ENCODE results near the gene MAFG.
A peak's percentile ranks its signal among the peaks of the same experiment; 100 is the strongest.

MAFG gene

DNA sequence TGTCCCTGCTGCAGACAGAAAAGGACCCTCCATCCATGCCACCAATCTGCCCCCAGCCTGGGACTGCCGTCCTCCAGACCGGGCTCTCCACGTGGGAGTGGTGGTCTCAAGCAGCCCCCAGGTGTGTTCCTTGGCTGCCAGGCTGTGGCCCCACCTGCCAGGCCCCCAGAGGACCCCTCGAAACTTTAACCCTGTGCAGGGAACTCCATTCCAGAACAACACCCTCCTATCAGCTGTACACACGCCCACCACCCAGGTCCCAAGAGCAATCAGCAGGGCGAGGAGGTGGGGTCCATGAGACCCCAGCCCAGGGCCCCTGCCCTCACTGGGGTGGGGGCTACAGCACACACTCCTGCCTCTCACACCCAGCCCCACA lies 8.2 kb upstream of the MAFG start:
- DNase-seq = no peak

DNA sequence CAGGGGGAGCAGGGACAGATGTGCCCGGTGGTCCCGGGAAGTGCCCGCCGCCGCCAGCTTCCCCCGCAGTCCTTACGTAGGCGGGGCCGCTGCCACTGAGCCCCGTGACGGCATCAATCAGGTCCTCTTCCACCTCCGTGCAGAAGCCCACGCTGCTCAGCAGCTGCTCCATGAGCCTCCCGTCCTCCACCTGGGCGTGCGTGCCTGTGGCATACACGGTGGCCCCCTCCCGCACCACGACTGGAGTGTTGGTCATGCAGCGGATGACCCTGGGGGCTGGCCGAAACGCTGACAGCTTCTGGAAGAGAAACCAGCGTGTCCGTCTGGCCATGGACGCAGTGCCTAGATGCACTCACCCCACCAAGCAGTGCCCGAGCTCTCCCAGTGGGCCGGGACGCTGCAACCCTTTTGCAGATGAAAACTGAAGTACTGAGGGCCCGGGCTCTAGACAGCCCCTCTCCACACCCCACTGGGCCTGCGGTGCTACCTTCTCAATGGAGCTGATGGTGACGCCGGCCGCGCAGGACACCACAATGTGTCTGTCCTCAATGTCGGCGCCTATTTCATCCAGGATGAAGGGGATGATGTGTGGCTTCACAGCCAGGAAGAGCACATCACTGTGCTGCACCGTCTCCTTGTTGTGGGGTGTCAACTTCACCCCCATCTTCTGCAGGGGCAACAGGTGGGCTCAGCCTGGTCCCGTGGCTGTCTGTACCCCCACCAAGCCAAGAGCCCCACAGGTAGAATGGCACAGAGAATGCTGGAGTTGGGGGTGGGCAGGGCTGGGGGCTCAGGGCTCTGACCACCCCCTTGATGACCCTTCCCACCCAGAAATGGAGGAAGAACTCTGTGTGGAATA lies 7.5 kb upstream of the MAFG start:
- DNase-seq = no peak

DNA sequence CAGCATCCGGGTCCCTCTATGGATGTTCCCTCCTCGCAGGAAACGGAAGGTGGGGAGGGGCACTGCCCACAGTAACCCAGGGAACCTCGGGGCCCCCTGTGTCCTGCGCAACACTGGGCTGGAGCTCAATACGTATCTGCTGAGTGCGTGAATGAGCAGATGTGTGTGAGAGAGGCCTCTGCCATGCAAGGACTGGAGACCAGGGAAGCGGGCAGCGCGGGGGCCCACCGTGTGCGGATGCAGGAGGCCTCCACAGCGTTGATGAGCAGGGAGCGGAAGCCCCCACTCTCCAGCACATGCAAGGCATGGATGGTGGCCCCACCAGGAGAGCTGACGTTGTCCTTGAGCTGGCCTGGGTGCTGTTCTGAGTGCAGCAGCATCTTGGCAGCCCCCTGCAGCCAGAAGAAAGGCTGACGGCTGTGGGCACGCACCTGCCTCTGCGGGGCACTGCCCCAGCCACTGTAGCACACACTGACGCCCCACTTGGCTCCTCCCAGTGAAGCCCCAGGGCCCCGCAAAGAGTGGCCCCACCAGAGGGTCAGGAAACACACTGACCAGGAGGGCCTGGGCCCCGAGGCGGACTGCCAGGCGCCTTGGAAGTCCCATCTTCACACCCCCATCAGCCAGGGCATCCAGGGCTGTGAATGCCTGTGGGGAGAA lies 6.7 kb upstream of the MAFG start:
- DNase-seq = no peak

DNA sequence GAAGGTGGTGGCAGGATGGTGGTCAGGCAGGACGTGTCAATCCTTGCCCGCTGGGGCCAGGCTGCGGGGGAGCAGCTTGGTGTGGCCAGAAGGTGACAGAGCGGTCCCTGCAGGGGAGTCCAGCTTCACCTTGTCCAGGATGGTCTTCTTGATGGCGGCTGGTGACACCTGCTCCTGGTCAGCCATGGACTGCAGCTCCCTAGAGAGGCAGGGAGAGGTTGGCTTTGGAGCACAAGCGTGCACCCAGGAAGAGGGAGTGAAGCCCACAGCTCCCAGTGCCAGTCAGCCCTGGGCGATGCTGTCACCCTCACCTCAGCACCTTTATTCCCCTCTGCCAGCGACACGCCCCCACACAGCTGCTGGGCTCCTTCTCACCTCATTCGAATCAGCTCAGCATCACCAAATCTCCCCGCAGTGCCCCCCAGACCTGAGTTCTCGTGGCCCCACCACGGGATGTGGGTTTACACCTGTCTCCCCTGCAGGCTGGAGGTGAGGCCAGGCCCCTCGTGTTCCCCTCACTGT lies 5.7 kb upstream of the MAFG start:
- DNase-seq = no peak

DNA sequence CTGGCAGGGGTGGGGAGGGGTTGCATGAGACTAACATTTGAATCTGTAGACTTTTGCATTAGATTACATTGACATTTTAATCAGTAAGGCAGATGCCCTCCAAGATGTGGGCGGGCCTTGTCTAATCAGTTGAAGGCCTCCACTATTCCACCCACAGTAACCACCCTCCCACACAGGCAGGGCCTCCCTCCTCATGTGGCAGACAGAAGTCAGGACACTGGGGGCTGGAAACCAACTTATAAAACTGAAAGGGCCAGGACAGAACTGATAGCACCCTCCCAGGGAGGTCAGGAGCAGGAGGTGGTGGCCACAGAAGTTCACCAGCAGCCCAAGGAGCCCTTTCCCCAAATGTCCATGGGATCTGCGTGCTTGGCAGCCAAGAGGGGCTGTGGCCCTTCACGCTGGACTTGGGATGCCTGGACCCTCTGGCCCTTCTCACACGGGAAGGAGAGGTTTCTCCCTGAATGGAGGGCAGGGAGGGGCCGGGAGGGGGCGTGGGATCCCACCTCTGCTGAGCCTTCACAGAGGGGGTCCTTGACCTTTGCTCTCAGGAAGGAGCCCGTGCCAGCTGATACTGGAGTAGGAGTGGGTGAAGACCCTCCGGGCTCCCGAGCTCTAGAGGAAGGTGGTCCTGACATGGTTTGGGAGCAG lies 4.9 kb upstream of the MAFG start:
- DNase-seq = no peak

DNA sequence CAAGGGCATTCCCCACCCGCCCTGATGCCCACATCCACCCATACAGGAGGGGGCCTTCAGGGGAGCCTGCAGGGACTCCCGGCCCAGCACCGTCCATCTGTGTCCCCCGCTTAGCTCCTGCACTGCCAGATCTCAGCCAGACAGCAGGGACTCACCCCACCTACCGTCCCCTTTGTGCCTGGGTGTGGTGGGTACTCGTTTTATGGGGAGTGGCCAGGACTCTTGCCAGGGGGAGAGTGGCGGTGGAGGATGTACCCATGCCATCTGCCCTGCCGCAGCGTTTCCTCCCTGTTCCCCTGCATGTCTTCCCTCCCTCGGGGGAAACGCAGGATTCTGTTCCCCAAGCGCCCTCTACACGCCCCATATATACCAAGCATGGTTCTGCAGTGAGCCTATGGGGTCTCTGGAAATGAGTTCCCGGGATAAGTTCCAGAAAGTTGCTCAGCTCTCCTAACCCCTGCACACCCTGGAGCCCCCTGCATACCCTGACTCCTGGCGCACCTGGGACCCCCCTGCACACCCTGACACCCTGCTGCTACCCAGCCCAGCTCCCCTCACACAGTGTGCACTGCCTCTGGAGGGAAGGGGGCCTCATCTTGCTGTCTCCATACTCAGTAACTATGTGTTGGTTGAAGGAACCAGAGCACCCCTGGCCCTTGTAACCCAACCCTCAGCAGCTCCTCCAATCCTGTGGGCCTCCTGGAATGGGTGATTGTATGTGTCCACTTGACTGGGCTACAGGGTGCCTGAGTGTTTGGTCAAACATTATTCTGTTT lies 4.2 kb upstream of the MAFG start:
- no peak for DNase-seq

DNA sequence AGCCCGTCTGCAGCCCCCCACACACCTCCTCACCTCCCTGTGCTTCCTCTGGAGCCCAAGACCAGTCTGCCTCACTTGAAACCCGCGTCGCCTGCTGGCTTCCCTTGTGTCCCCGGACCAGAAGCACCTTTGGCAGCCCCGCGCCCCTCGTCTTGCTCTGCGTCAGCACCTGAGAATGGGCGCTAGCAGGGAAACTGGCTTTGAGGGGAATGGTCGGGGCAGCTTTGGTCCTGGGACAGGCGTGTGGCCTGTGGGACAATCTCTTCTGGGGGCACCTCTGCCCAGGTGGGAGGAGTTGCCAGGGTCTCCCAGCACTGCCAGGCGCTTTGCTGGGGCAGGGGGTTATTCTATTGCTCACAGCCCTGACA lies 3.6 kb upstream of the MAFG start:
- DNase-seq = no peak

DNA sequence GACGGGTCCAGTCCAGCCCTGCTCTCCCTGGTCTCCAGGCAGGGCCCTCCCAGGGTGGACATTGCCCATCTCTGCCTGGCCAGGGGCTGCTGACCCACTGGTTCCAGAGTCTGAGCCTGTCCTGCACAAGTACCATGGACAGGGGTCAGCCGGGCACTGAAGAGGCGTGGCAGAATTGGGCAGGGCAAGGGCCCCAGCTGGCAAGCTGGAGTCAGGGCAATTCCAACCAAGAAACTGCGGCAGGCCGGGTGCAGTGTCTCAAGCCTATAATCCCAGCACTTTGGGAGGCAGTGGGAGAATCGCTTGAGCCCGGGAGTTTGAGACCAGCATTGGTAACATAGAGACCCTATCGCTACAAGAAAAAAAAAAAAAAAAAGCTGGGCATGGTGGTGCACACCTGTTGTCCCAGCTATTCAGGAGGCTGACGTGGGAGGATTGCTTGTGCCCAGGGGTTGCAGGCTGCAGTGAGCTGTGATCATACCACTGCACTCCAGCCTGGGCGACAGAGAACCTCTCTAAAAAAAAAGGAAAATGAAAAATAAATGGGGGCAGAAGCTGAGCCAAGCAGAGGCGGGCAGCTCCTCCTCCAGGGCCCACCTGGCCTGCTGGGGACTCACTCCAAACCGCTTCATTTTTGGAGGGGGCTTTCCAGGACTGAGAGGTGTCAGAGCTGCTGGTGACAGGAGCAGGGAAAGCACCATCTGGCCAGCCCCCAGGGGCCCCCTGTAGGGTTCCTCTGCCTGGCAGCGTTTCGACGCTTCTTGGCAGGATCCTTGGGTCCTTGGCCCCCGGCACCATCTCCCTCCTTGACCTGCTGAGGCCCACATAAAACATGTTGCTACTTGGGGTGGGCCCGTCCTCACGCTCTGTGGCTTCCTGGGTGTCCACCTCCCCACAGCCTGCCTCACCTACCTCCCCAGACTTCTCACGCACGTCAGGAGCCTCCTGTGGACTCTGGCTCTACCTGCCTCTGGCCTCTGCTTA lies 2.9 kb upstream of the MAFG start:
- DNase-seq = no peak

DNA sequence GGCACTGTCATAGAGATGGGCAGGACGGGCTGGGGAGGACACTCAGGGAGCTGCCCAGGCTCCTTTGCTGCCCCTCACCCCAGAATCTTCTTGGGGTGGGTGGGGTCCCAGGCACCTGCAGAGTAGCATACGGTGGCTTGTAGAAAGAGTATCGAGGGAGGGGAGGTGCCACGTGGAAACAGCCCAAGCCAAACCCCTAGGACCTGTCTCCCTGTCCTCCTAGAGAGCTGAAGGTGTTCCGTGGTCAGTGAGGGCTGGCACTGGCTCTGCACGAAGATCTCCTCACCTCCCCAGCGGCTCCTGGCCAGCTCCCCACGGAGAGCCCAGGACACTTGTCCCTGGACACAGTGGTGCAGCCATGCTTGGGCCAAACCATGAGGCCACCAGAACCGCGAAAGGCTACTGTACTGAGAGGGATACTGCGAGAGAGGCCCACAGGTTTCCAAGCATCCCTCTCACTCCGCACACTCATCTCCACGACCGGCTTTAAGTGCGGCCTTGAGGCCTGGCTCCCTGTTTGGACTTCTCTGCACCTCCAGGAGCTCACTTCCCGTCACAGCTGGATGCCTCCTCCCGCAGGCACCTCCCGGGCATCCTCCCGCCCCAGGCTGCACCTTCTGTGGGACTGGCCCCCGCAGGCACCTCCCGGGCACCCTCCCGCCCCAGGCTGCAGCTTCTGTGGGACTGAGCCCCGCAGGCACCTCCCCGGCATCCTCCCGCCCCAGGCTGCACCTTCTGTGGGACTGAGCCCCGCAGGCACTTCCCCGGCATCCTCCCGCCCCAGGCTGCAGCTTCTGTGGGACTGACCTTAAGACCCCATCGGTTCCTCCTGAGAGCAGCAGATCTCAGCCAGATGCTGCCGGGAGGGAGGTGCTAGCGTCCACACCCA lies 2.0 kb upstream of the MAFG start:
- DNase-seq = no peak

DNA sequence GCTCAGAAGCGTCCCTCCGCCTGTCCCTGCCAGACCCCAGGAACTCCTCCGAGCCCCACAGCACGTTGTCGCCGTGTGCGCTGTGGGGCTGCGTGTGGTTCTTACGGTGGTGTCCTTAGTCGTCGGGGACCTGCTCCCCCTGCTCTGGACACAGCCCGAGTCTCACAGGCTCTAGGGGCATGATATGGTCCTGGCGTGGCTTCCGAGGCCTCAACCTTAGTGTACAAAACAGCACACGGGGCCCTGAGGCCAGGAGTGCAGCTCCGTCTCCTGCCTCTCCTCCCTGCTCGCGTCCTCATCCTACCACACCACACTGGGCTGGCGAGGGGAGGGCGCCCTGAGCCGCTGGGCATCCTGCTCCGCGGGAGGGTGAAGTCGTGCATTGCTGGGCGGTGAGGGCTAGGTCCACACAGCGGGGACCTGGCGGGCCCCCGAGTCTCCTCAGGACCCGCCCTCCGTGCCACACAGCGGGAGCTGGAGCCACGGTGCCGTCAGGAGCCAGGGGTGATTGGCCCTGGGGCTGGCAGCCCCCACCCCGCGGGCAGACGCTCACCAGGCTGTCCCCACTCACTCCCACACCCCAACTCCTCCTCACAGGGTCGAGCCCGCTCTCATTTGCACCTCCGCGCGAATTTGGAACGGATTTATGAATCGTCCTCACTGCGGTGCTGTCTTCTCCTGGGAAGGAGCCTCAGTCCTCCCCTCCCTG lies 1.2 kb upstream of the MAFG start:
- peak; percentile 70 for DNase-seq

DNA sequence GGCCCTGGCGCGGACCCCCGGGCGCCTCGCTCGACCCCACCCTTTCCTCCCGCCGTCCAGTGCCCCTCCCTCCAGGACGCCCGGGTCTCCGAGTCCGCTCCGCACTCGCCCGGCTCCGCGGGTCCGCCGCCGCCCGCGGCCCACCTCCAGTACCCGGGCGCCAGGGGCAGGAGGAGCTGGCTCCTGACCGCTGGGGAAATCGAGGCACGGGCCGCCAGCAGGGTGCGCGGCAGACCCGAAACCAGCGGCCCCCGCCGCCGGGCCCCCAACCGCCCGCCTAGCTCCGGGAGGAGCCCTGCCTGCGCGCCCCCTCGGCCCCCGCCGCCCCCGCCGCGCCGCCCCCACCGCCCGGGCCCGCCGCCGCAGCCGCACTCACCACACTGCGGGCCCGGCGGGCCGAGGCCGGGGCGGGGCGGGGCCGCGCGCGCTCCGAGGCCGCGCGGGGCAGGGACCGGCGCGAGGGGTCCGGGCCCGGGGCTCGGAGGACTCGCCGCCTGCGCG lies 333 bp downstream of the MAFG start:
- no peak for DNase-seq

DNA sequence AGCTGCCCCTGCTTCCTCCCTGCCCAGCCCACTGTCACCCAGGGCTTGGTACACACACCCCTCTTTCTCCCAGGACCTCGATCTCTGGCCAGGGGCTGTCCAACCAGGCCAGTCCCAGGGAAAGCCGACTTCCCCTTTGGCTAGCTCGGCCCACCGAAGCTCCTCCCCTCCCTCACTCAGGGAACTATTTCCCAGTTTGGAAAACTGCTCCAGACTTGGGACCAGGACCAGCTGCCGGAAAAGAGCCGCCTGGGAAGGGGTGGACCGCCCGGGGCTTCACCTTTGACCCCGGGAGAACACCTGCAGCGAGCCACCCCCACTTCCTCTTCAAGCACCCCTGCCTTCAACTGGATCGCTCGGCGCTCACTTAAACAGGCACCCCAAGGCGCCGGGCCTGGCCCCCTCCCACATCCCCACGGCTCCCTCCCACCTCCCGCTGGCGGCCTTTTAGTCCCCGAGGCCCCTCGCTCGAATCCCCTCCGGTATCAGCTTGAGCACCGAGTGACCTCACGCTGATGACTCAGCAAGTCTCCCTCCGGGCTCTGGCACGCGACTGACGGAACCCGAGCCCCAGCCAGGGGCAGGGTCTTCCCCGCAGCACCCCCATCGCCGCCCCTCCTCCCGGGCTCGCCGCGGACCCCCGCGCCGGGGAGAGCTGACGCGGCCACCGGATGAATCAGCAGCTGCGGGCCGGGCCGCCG lies 934 bp downstream of the MAFG start:
- DNase-seq = peak; percentile 87

DNA sequence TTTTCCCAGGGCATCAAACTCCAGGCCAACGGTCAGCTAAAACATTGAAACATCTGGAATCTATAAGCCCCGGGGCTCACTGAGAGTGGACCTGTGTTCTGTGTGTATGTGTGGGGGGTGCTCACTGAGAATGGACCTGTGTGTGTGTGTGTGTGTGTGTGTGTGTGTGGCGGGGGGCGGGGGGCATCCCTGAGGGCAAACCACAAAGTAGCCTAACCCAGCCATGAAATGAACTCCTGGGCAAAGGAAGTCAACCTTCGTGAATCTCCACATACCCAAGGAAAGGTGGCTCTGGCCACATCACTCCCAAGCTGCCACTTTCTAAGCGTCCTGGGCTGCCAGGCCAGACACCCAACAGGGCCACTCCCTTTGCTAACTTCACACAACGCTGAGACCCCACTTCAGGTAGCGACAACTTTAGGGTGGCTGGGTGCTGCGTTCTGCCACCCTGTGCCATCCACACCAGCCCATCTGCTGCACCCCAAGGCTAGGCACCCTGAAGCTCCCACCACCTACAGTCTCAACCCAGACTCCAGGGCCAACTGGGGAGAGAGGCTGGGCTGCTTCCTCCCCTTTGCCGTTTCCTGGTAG lies 1.6 kb downstream of the MAFG start:
- no peak for DNase-seq

DNA sequence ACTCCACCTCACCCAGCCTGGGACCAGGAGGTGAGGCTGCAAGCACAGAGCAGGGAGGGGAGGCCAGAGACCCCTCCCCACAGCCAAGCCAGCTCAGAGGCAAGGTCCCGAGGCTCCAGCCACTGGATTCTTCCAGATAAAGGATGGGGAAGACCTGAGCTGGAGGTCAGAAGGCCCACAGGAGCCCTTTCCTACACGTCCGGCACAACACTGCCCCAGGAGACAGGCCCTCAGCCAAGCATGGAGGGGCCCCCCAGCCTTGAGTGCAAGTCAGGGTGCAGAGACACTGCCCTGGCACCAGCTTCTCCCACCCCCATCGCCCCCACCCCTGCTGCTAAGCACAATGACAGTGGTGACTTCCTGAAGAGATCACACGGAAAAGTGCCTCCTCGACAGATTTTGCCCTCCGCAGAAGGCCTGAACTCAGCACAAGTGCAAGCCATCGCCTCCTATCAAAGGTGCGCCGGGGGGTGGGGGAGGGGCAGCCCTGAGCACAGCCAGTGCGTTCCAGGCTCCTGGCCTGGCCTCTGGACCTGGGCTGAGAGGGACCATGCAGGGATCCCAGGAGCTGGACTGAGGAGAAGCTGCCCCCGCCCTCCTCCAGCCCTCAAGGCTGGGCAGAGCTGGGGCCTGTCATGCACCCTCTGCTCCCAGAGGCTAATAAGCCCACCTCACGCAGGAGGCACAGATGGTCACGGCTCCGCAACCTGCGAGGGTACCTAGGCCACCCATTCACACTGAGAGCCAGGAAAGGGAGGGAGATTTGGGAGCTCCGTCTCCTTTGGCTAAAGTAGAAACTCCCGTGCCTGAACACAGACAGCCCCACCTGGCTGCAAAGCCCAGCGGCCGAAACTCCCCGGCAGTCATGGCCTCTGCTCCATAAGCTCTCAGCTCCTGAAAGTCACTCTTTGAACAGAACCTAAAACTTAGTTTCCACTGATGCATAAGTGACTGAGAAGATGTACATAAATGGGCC lies 2.7 kb downstream of the MAFG start:
- DNase-seq = no peak

DNA sequence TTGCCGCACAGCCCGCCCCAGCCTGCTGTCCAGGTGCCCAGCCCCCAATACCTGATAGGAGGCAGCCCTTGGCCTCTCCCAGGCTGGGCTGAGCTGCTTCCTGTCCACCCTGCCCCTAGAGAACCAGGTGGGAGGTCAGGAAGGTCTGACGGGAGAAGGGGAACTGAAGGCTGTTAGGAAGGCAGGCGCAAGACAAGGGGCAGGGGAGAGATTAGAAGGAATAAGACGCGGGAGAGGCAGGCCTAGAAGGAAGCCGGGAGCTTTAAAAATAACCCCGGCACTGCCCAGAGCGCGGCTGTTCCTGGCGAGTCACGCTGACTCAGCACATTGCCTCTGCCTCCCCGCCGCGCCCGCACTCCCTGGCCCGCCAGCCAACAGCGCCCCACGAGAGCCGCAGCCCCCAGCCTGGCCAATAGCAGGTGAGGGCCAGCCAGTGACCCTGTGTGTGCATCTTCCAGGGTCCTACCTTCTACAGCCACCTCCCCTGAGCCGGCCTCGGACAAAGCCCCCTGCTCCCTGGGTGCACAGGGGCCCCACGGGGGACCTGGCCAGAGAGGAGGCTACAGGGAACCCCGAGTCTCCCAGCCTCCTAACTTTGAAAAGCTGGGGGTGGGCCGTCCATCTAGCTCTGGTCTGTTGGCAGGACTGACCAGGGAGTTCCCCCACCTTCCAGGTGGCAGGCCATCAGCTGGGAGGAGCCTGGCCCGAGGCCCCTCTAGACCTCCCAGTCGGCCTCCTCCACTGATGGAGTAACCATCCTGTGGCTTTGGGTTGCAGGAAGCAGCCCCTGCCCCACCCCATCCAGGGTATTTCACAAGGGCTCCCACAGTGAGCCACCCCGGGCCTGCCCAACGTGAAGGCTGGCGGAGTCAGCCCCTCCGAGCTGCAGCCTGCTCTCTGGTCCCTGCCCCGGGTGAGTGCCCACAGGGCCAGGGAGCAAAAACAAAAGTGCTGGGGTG lies 4.0 kb downstream of the MAFG start:
- no peak for DNase-seq

DNA sequence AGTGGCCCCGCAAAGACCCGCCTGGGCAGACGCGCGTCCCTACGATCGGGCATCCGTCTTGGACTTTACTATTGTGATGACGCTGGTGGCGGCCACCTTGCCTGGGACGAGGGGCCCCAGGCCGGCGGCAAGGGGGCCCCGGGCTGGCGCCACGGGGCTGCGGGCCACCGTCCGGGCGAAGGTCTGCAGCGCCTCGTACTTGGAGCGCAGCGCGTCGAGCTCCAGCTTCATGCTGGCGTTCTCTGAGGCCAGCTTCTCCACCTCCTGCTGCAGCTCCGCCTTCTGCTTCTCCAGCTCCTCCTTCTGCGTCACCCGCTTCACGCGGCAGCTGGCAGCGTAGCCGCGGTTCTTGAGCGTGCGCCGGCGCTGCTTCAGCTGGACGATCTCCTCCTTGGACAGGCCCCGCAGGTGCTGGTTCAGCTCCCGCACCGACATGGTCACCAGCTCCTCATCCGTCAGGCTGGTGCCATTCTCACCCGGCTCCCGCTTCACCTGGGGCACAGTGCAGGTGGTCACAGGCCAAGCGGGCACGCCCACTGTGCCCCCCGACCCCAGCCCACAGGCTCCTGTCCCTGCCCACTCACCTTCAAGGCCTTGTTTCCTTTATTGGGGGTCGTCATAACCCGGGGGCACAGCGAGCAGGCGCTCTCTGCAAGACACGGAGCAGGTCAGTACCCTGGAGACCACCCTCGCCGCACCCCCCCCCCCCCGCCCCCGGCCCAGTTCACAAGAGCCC lies 4.8 kb downstream of the MAFG start:
- no peak for DNase-seq

Measured in activated CD8-positive, alpha-beta memory T cell treated with anti-CD3 and anti-CD28 coated beads for 24 hours (primary cell).